ENCODE measurements around the gene PALLD. TPM values are rescaled to one million over a fixed set of nuclear protein-coding genes. Genes with fewer than 3 reads are reported as not detected.

Gene PALLD
- total RNA-seq, 1 experiment from 2014 or later = 20.9 TPM

DNA sequence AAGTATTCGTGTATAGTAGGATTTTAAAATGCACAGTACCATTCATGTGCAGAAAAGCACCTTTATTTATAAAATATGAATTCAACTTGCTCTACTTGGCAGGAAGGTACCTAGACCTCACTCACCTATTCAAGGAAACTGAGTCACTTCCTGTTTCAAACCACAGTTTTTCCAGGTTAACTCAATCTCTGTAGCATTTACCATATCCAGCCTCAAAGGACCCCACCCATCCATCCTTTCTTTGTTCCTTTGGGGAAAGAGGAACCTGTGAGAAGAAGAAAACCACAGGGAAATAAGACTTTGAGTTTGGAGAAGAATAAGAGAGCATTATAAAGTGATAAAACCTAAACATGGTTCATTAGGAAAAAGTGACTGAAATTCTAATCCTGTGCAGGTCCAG, 262.5 kb downstream of the PALLD start:
- no peak for DNase-seq (ENCODE audit: low read depth, low spot score)
- in situ Hi-C loops (cut with HindIII; ENCODE audit: low pct_unique_long_range_greater_than_20kb, low sequenced_read_pairs) = no loop called here

DNA sequence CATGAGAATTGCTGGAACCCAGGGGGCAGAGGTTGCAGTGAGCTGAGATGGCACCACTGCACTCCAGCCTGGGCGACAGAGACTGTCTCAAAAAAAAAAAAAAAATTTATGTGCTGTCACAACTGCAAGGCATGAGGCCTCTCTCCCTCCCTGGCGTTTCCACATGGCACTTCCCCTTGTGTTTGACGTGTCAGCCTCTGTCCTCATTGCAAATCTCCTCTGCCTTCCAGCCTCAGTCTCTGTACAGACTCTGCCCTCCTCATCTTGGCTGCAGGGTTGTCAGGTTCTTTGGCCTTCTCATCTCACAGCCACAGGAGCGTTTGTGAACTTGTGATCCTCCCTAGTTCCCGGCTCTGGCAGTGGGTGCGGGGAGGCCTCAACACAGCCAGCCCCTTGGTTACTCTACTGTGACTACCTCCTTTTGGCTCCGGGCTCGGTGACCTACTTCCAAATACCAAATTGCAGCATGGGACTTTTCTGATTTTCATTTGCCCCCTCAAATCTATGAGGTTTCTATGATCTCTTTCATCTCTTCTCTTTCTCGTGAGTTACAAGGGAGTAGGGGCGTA, 263.2 kb downstream of the PALLD start:
- in situ Hi-C loops (cut with HindIII; ENCODE audit: low pct_unique_long_range_greater_than_20kb, low sequenced_read_pairs) = no loop called here
- DNase-seq (ENCODE audit: low read depth, low spot score) = no peak

- no peak for DNase-seq (ENCODE audit: low read depth, low spot score)
Observed at GRCh38 chr4:168761066-168761465, 264.2 kb downstream of the PALLD start.

DNA sequence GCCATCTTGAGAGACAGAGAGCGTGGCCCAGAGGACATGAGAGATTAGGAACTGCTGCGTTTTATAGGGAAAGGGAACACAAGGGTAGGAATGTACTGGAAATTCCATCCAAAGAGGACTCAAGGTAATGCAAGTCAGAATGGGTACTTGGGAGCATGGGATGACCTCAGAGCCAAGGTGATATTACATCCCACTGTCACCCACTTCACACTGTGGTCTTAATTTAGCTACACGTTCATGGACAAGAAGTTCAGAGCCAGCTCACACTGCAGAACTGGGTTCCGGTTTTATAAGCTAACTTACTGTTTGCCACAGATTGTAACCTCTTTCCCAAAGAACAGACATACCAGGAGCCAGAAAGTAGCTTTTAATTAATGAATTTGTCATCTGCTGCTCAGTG, 268.5 kb downstream of the PALLD start:
- in situ Hi-C loops (cut with HindIII; ENCODE audit: low pct_unique_long_range_greater_than_20kb, low sequenced_read_pairs) = no loop called here

More at GRCh38 chr4:168761066-168761465, 264.2 kb downstream of the PALLD start:
- in situ Hi-C loops (cut with HindIII; ENCODE audit: low pct_unique_long_range_greater_than_20kb, low sequenced_read_pairs) = no loop called here

DNA sequence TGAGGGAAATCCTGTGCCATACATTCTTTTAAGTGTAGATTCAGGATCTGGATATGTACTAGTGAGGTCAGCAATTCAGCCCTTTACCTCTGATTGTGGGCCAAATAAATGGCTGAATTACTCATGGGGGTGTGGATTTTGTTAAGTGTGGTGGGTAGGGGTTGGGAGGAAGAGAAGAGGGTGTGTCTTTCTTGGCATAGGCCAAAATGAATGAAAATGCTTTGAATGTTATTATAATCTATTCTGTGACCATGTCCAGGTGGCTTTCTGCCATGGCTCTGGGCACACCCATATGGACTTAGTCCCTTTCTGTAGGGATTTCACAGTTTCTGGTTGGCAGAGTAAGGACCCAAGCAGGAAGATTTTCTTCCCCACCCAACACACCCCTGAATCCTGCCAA, 268.9 kb downstream of the PALLD start:
- in situ Hi-C loops (cut with HindIII; ENCODE audit: low pct_unique_long_range_greater_than_20kb, low sequenced_read_pairs) = no loop called here
- DNase-seq (ENCODE audit: low read depth, low spot score) = no peak

More for the DNA sequence above, 268.5 kb downstream of the PALLD start:
- DNase-seq (ENCODE audit: low read depth, low spot score) = no peak

- no peak for DNase-seq (ENCODE audit: low read depth, low spot score)
- in situ Hi-C loops (cut with HindIII; ENCODE audit: low pct_unique_long_range_greater_than_20kb, low sequenced_read_pairs) = no loop called here
Observed at GRCh38 chr4:168766604-168767316, 269.9 kb downstream of the PALLD start.

GRCh38 chr4:168769416-168769815, 272.6 kb downstream of the PALLD start:
- in situ Hi-C loops (cut with HindIII; ENCODE audit: low pct_unique_long_range_greater_than_20kb, low sequenced_read_pairs) = no loop called here
- DNase-seq (ENCODE audit: low read depth, low spot score) = no peak

DNA sequence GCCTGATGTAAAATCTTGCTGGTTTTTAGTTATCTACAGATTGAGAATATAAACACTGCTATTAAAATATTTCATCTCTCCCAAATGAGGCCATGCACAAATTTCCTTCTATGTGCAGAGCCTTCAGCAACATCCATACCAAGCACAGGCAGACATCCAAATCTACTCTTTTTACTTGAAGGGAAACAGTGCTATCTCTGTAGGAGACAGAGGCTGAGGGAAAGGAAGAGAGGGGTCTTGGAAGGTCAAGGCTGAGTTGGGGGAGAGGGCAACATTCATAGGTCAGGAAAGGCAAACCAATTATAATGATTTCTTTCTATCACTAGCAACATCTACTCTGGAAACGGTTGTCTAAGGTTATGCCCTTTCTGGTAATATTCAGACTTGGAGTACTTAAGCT, 273.0 kb downstream of the PALLD start:
- in situ Hi-C loops (cut with HindIII; ENCODE audit: low pct_unique_long_range_greater_than_20kb, low sequenced_read_pairs) = loop anchor here (5.0 kb wide), 1 partner anchor 58 kb away; no protein-coding TSS in a partner anchor

GRCh38 chr4:168771251-168771650, 274.4 kb downstream of the PALLD start:
- DNase-seq (ENCODE audit: low read depth, low spot score) = no peak

More for the DNA sequence above, 273.0 kb downstream of the PALLD start:
- no peak for DNase-seq (ENCODE audit: low read depth, low spot score)

GRCh38 chr4:168773388-168774195, 276.7 kb downstream of the PALLD start:
- DNase-seq (ENCODE audit: low read depth, low spot score) = no peak
- in situ Hi-C loops (cut with HindIII; ENCODE audit: low pct_unique_long_range_greater_than_20kb, low sequenced_read_pairs) = loop anchor here (5.0 kb wide), 1 partner anchor 61 kb away; no protein-coding TSS in a partner anchor

More at GRCh38 chr4:168771251-168771650, 274.4 kb downstream of the PALLD start:
- in situ Hi-C loops (cut with HindIII; ENCODE audit: low pct_unique_long_range_greater_than_20kb, low sequenced_read_pairs) = loop anchor here (5.0 kb wide), 1 partner anchor 59 kb away; no protein-coding TSS in a partner anchor

- DNase-seq (ENCODE audit: low read depth, low spot score) = no peak
- in situ Hi-C loops (cut with HindIII; ENCODE audit: low pct_unique_long_range_greater_than_20kb, low sequenced_read_pairs) = no loop called here
Observed at GRCh38 chr4:168776382-168776781, 279.5 kb downstream of the PALLD start.

DNA sequence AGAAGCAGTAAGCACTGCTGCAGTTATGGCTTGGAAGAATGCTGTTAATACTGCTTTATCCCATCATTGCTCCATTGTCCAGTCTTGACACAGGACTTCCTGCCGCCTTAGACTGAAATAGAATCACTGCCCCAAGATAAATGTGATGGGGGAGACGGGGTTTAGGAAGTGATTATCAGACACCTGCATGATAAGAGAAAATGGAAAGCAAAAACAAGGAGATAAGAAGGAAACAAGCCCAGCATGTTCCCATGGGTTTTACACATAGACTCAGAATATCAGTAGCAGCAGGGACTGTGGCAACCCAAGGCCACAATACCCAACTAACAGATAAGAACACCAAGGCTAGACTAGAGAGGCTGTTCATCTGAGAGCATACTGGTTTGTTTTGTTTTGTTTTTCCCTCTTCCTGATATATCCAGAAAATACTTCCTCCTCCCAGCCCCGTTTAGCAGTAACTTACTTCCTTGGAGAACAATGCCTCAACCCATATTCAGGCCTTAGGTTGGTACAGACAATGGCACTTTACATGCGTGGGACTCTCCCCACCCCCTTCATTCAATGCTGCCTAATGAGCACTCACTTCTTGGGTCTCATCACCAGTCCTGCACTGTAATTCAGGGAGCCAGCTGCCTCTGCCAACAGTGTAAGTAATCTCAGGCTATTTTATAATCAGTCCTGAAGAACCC, 280.6 kb downstream of the PALLD start:
- in situ Hi-C loops (cut with HindIII; ENCODE audit: low pct_unique_long_range_greater_than_20kb, low sequenced_read_pairs) = no loop called here

GRCh38 chr4:168781341-168781740, 284.5 kb downstream of the PALLD start:
- DNase-seq (ENCODE audit: low read depth, low spot score) = no peak
- in situ Hi-C loops (cut with HindIII; ENCODE audit: low pct_unique_long_range_greater_than_20kb, low sequenced_read_pairs) = no loop called here

More for the DNA sequence above, 280.6 kb downstream of the PALLD start:
- no peak for DNase-seq (ENCODE audit: low read depth, low spot score)

GRCh38 chr4:168781926-168782325, 285.1 kb downstream of the PALLD start:
- in situ Hi-C loops (cut with HindIII; ENCODE audit: low pct_unique_long_range_greater_than_20kb, low sequenced_read_pairs) = no loop called here
- DNase-seq (ENCODE audit: low read depth, low spot score) = no peak

GRCh38 chr4:168782439-168782838, 285.6 kb downstream of the PALLD start:
- no peak for DNase-seq (ENCODE audit: low read depth, low spot score)
- in situ Hi-C loops (cut with HindIII; ENCODE audit: low pct_unique_long_range_greater_than_20kb, low sequenced_read_pairs) = no loop called here

- in situ Hi-C loops (cut with HindIII; ENCODE audit: low pct_unique_long_range_greater_than_20kb, low sequenced_read_pairs) = no loop called here
- peak; percentile 75 for DNase-seq (ENCODE audit: low read depth, low spot score)
Observed at GRCh38 chr4:168784786-168785461, 288.1 kb downstream of the PALLD start.

DNA sequence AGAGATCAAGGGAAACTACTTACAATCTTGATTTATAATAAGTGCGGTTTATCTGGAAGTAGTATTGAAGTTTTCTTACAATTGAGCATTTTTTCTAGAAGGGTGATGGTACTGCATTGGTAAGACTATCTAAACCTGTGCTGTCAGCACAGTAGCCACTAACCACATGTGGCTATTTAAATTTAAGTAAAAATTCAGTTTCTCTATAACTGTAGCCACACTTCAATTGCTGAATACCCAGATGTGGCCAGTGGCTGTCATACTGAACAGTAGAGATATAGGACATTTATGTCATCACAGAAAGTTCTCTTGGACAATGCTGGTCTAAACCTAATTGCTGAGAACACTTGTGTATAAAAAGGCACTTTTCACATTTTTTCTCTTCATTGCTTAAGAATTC, 290.5 kb downstream of the PALLD start:
- DNase-seq (ENCODE audit: low read depth, low spot score) = no peak
- in situ Hi-C loops (cut with HindIII; ENCODE audit: low pct_unique_long_range_greater_than_20kb, low sequenced_read_pairs) = no loop called here
